ENCODE measurements around the gene UBE2I.
"Not testable (repeated sequence)": the region's sequence is repeated elsewhere in the genome, so short reads cannot be mapped to it uniquely, and the experiment has no call there.

The UBE2I gene

GRCh38 chr16:1293921-1294656 is 15.3 kb upstream of the UBE2I start:
- DNase-seq (ENCODE audit: low read depth in 2 of 2) = no peak

- no peak for DNase-seq (ENCODE audit: low read depth in 2 of 2)
These were observed 14.0 kb upstream of the UBE2I start for GRCh38 chr16:1295465-1295864.

GRCh38 chr16:1296688-1297017 is 12.8 kb upstream of the UBE2I start:
- DNase-seq (ENCODE audit: low read depth in 2 of 2) = not testable (repeated sequence)

- peak in 1 of 2 donors; percentile 41 for DNase-seq (ENCODE audit: low read depth in 2 of 2)
These were observed 12.3 kb upstream of the UBE2I start for GRCh38 chr16:1297018-1297696.

GRCh38 chr16:1298406-1298805 is 11.0 kb upstream of the UBE2I start:
- DNase-seq (ENCODE audit: low read depth in 2 of 2) = no peak

GRCh38 chr16:1299012-1299867 is 10.2 kb upstream of the UBE2I start:
- no peak for DNase-seq (ENCODE audit: low read depth in 2 of 2)

- no peak for DNase-seq (ENCODE audit: low read depth in 2 of 2)
These were observed 9.6 kb upstream of the UBE2I start for GRCh38 chr16:1299868-1300203.

GRCh38 chr16:1300664-1301476 is 8.6 kb upstream of the UBE2I start:
- peak; percentile 59 to 67 for DNase-seq (ENCODE audit: low read depth in 2 of 2)

- DNase-seq (ENCODE audit: low read depth in 2 of 2) = no peak
These were observed 7.9 kb upstream of the UBE2I start for GRCh38 chr16:1301562-1301961.

- no peak for DNase-seq (ENCODE audit: low read depth in 2 of 2)
These were observed 3.6 kb upstream of the UBE2I start for GRCh38 chr16:1305823-1306222.

- DNase-seq (ENCODE audit: low read depth in 2 of 2) = no peak
These were observed 3.1 kb upstream of the UBE2I start for GRCh38 chr16:1306334-1306733.

GRCh38 chr16:1308036-1308976 is 1.1 kb upstream of the UBE2I start:
- no peak for DNase-seq (ENCODE audit: low read depth in 2 of 2)

- peak; percentile 46 to 57 for DNase-seq (ENCODE audit: low read depth in 2 of 2)
These were observed 724 bp downstream of the UBE2I start for GRCh38 chr16:1309888-1310831.

GRCh38 chr16:1310832-1311200 is 1.4 kb downstream of the UBE2I start:
- no peak for DNase-seq (ENCODE audit: low read depth in 2 of 2)

- no peak for DNase-seq (ENCODE audit: low read depth in 2 of 2)
These were observed 1.8 kb downstream of the UBE2I start for GRCh38 chr16:1311212-1311737.

- no peak for DNase-seq (ENCODE audit: low read depth in 2 of 2)
These were observed 2.5 kb downstream of the UBE2I start for GRCh38 chr16:1311738-1312466.

- DNase-seq (ENCODE audit: low read depth in 2 of 2) = no peak
These were observed 3.0 kb downstream of the UBE2I start for GRCh38 chr16:1312467-1312816.

GRCh38 chr16:1312903-1313302 is 3.5 kb downstream of the UBE2I start:
- no peak for DNase-seq (ENCODE audit: low read depth in 2 of 2)
